ENCODE measurements around the gene LAPTM5.
"Not testable (repeated sequence)": the region's sequence is repeated elsewhere in the genome, so short reads cannot be mapped to it uniquely, and the experiment has no call there.

Gene LAPTM5

GRCh38 chr1:30757352-30758120 lies at the start of gene LAPTM5:
Gene LAPTM5 (minus strand): TSS chr1:30757774. CDS start chr1:30757745, 29 bp downstream.
- peak; percentile 45 for DNase-seq (ENCODE audit: low spot score)

- DNase-seq (ENCODE audit: low spot score) = no peak
Measured at GRCh38 chr1:30806381-30807317, 49.1 kb upstream of the LAPTM5 start.

GRCh38 chr1:30805304-30806003 lies 47.9 kb upstream of the LAPTM5 start:
- DNase-seq (ENCODE audit: low spot score) = no peak

GRCh38 chr1:30804822-30805221 lies 47.2 kb upstream of the LAPTM5 start:
- DNase-seq (ENCODE audit: low spot score) = no peak

- DNase-seq (ENCODE audit: low spot score) = no peak
Measured at GRCh38 chr1:30804352-30804751, 46.8 kb upstream of the LAPTM5 start.

GRCh38 chr1:30803562-30803961 lies 46.0 kb upstream of the LAPTM5 start:
- DNase-seq (ENCODE audit: low spot score) = no peak

- DNase-seq (ENCODE audit: low spot score) = peak; percentile 77
Measured at GRCh38 chr1:30801771-30802198, 44.2 kb upstream of the LAPTM5 start.

GRCh38 chr1:30799233-30799511 lies 41.6 kb upstream of the LAPTM5 start:
- DNase-seq (ENCODE audit: low spot score) = no peak

GRCh38 chr1:30798389-30799232 lies 41.0 kb upstream of the LAPTM5 start:
- no peak for DNase-seq (ENCODE audit: low spot score)

GRCh38 chr1:30795026-30795425 lies 37.5 kb upstream of the LAPTM5 start:
- DNase-seq (ENCODE audit: low spot score) = no peak

GRCh38 chr1:30794260-30794659 lies 36.7 kb upstream of the LAPTM5 start:
- DNase-seq (ENCODE audit: low spot score) = no peak

- no peak for DNase-seq (ENCODE audit: low spot score)
Measured at GRCh38 chr1:30793209-30793608, 35.6 kb upstream of the LAPTM5 start.

GRCh38 chr1:30791868-30792267 lies 34.3 kb upstream of the LAPTM5 start:
- no peak for DNase-seq (ENCODE audit: low spot score)

- no peak for DNase-seq (ENCODE audit: low spot score)
Measured at GRCh38 chr1:30790850-30791778, 33.5 kb upstream of the LAPTM5 start.

- DNase-seq (ENCODE audit: low spot score) = not testable (repeated sequence)
Measured at GRCh38 chr1:30790256-30790525, 32.6 kb upstream of the LAPTM5 start.

- no peak for DNase-seq (ENCODE audit: low spot score)
Measured at GRCh38 chr1:30789388-30790255, 32.0 kb upstream of the LAPTM5 start.

GRCh38 chr1:30788580-30789387 lies 31.2 kb upstream of the LAPTM5 start:
- no peak for DNase-seq (ENCODE audit: low spot score)

GRCh38 chr1:30787856-30788495 lies 30.4 kb upstream of the LAPTM5 start:
- no peak for DNase-seq (ENCODE audit: low spot score)
